Measurements from ENCODE around the gene GRM4.

The GRM4 gene

DNA sequence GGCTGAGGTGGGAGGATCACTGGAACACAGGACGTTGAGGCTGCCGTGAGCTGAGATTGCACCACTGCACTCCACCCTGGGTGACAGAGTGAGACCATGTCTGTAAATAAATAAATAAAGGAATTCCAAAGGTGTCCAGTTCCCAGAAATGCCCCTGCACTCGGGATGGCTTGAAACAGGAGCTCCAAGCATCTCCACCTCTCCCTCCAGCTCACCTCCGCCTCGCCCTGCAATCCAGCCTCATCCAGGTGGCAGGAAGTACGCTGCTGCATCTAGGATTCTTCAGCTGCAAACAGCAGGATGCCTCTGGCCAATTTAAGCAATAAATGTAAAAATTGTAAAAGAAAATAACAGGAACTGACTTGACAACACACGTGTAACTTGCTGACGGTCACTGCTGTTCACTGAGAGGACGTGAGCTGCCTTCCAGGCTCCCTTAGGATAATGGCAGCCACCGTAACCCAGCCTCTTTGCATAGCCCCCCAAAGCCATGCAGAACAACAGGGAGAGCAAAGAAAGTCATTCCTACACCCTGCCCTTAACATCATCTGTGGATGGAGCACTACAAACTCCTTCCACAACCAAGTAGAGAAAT lies 11.4 kb upstream of the GRM4 start:
- DNase-seq: no peak

DNA sequence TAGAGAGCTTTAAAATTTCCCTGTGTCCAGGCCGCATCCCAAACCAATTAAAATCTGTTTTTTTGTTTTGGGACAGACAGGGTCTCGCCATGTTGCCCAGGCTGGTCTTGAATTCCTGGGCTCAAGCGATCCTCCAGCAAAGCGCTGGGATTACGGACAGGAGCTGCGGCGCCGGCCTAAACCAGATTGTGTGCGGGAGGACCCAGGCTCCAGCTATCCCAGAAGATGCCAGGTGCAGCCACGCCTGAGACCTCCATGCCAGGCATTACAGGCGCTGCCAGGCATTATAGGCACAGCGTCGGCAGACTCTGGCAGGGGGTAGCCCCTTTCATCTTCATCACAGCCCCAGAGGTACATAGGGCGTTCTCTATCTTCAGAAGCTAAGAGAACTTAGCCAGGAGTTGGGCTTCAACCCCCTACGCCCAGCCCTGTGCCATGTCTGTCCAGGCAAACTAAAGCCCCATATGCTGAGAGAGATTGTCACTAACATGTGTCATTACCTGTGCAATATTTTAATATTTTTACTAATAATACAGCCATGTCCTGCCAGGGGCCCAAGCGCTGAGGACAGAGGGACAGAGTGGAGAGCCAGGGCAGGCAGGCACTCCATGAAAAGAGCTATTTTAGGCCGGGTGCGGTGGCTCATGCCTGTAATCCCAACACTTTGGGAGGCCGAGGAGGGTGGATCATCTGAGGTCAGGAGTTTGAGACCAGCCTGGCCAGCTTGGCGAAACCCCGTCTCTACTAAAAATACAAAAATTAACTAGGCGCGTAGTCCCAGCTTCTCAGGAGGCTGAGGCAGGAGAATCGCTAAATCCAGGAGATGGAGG lies 9.8 kb upstream of the GRM4 start:
- no peak for DNase-seq

DNA sequence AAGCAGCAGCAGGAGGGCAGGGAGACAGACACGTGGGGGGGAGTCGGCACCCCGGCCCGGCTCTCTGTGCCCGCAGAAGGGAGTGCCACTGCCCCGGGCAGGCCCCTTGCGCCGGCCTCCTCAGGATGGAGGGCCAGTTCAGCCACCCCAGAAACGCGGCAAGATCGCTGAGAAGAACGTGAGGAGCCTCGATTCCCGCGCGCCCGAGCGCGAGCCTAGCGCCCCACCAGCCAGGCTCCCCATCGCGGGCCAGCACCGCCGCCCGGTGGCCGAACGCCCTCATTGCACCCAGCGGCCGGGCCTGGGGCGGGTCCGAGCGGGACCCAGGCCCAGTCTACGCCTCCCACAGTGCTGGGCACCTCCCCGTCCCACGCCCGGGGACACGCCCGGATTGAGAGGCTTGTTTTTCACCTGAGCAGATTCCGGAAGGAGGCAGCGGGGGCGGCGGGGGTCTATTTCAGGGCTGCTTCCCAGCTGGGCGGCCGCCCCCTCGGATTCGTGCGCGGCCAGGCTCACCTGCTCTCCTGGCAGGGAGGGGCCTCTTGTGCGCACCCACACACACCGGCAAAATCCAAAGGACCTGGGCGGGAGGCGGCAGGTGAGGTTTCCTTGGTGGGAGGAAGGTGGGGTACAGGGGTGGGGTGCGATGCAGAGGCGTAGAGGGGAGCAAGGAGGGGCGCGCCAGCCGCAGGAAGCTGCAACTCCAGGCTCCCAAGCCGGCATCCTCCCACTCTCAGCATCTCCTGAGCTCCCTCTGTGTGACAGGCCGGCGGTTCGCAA lies 9.0 kb upstream of the GRM4 start:
- DNase-seq: peak; percentile 43 to 80 (median 66)

DNA sequence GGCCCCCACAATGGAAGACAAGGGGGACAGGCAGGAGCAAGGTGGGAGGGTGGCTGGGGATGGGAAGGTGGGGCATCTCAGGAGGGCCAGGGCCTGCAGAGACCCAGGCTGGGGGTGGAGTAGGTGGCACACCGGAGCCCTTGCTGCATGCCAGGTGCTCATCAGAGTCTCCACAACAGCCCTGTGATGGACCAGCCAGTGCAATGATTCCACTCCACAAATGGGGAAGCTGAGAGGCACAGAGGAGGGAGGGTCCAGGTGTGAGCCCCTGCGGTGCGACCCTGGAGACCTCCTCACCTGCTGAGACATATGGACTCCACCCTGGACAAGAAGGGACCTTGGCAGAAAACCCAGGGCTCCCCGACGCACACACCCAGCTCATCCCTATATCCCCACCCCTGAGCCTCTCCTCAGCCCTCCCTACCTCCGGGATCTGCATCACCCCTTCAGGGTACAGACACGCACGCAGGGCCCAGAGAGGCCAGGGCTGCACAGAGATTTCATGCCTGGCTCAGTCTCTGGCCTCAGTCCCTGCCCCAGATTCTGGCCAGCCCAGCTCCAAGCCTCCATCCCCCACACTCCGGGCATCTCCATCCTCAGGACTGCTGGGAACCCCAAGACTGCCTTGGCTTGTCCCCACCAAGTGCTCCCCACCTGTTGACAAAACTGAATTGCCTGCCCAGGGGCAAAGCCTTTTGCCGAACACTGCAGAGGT lies 7.1 kb upstream of the GRM4 start:
- DNase-seq: no peak

DNA sequence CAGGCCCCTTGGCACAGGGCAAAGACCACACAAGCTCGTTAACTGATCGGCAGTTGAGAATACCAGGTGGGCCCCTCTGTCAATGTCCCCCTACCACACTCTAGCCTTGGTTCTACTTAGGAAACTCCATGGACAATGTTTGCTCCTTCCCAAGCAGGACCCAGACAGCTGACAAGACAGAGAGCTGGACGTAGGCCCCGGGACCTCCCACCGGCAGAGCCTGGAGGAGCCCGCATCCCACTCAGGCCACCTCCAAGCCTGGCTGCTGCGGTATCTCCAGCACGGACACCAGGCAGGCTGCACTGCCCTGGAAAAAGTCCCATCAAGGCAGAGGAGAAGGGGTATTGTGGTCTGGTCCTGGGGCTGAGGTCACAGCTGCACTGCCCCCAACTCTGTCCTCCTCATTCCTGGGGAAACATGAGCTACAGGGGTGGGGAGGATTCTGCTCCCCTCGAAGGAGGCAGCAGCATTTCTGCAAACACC lies 6.2 kb upstream of the GRM4 start:
- no peak for DNase-seq

DNA sequence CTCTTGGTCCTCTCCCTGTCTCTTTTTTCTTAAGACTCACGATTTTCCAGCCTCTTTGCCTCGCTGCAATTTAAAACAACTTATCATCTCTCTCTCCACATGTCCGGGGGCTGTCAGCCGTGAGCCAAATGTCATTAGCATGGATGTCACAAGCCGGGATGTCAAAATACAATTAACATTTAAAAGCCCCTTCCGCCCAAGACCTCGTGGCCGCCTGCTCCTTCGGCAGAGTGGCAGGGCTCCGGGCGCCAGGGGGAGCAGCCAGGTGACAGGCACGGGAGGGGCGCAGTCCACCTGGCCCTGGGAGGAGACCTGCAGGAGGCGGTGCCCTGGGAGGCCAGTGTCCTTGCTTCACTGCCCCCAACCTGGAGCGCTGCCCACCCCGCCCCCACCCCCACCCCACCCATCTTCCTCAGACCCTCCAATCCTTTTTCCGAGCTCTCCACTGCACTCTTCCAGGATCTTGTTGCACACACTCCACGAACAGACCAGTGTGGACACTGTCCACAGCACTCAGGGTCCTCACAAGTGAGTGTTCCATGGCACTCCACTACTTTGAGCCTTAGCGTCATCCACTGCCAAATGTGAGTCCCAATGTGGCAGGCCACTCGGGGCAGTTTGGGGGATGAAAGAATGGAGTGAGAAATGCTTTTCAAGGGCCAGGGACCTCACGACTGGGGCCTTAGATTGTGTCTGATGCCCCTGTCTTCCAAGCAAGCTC lies 5.6 kb upstream of the GRM4 start:
- no peak for DNase-seq

DNA sequence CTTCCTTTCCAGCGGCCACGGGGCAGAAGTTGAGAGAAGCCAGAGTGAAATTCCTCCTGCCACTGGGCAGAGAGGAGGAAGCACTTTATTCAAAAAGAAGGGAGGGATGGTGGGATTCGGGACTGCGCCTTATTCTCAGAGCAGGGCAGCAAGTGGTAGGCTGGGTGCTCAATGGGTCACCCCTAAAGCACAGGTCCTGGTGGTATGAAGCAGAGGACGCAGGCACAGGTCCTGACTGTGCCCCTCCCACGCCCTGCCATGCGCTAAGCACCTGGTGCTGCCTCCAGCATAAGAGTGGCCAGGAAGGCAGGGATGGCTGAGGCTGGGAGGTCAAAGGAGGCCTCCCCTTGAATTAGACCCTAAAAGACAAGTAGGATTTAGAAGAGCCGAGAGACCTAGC lies 4.9 kb upstream of the GRM4 start:
- no peak for DNase-seq

DNA sequence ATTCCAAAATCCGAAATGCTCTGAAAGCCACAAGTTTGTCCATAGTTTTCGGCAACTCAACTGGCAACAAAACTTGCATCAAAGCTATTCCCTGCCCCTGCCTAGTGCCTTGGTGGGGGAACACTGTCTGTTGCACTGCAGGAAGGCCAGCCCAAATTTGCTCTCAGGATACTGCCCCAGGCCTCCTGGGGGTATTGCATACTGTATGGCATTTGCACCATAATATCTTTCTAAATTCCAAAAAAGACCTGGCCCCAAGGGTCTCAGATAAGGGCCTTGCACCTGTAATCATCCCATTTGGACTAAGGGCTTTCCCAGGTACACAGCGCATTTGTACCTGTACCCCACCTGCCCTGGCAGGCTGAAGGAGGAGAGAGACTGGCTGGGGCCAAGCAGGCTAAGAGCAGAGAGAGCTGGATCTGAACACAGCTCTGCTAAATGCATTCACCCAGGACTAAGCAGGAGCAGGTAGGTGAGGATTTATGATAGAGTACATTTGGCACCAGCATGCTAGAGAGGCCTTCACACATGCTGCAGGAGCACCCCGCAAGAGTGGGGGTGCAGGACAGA lies 4.0 kb upstream of the GRM4 start:
- DNase-seq: no peak

DNA sequence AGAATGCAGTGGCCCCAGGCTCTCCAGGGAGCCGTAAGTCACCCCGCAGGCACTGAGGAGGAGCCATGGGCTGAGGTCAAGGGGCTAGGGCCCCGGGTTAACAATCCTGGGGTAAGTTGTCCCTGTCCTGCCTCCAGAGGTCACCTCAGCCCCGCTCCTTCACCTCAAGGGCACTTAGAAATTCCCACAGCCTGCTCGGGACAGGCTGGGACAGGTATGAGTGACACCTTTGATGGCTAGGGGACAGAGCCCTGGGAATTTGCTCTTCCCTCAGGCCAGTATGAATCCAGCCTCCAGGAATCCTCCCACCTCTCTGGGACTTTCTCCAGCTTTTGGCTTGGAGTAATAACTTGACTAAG lies 3.5 kb upstream of the GRM4 start:
- no peak for DNase-seq

DNA sequence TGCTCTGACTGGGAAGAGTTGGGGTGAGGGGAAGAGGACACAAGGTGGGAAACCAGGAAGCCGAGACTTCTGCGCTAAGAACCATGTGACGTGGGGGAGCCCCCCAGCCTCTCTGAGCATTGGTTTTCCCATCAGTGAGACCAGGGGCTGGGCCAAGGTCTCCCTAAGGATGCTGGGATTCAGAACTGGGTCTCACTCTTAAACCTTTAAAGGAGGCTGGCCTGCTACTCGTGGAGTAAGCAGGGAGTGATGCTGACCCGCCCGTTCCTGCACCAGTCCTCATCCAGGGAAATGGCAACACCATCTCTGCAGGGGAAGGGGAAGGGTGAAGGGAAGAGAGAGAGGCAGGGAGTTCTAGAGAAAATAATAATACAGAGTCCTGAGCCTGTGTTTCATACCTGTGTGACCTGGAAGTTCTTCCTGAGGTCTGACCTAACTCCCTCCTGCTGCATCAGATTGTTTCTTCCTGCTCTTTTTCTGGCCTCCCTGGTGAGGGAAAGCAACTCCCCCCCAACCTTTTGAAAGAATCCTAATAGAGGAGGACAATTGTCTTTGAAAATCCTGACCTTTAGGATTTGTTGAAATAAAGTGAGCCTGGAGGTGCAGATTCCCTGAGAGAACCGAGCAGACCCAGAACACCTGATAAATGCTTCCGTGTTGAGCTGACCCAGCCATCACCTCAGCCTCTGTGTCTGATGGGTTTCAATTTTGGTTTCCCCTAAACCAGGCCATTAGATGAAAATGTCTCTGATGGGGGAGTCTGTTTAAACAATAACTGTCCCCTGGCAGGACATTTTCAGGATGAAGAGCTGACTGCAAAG lies 3.0 kb upstream of the GRM4 start:
- no peak for DNase-seq

DNA sequence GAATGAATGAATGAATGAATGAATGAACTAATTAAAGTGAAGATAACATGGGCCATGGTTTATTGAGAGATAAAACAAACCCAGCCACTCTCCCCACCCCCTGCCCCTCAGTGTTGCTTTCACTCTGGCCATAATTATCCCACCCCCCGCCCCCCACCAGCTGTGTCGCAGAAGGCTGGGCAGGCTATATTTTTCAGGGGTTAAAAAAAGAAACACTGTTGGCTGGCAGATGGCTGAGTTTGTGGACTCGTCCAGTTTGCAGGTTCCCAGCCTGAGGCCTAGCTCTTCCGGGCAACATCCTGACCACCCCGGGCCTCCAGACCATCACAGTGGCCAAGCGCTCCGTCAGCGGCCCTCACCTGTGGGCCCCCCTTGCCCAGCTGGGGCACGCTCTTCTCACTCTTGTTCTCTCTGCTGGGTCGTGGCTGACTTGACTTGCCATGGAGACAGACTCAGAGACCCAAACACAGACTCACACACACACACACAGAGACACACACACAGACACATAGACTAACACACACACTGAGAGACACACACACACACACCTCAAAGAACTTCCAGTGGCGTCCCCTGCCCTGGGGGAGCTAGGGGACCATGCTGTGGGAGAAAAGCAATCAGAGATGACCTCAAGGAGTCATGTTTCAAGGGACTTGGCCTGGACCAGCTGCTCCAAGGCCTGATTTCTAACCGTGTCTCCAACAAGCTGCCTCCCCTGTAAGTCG lies 2.2 kb upstream of the GRM4 start:
- DNase-seq: no peak

DNA sequence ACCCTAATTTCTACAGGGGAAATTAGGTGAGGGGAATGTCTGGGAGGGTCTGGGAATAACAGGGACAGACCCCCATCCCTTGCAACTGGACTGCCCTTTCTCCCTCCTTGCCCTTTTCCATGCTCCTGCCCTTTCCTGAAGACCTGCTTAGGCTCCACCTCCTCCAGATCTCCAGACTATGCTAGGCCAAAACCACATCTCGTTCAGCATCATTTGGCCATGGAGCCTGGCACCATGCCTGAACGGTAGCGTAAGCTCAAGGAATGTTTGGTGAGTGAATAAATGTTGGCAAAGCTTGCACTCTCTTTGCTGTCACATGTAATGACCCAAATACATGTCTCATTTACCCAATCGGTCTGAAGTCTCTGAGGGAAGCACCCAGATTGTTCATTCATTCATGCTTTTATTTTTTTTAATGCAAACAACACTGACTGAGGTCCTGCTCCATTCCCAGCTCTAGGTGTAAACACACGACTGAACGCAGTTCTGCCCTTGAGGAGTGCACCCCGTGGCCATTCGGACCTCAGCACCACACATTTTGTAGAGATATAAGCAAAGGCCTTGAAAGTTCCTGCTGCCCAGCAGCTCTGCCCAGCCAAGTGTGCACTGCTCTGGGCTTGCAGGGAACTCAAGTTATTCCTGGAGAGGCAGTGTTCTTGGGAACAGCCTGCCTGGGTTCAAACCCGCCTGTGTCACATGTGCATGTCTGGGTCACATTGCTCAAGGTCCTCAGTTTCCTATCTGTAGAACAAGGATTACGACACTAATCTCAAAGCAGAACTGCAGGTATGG lies 1.1 kb upstream of the GRM4 start:
- no peak for DNase-seq

DNA sequence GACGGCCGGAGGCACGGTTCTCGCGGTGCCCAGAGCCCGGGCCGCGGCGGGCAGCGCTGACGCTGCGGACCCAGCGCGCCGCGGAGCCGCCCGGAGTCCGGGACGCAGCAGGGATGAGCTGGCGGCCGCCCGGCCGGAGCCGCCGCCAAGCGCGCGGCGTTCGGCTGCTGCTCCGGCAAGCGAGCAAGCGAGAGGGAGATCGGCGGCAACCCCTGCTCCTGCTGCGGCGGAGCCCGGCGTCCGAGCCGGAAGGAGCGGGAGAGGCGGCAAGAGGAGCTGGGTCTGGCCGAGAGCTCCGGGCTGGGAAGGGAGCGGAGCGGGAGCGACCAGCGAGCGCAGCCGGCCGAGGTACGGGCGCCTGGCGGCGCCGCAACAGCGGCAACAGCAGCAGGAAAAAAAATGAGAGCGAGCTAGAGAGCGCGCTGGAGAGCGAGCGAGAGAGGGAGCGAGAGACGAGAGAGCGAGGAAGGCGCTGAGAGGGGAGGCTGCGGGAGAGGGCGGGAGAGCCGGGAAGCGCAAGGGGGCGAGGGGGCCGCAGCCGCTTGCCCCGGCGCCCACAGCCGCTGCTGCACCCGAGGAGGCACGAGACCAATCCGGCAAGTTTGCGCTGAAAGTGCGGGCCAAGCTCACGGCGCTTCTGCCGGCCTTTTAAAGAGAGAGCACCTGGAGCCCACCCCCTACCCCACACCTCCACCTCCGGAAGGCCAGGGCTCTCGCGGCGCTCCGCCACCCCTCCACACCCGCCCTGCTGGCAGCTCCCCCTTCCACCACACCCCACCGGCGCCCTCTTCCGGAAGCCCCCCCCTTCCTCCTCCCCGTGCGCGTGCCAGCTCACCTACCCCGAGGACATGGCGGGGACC lies 496 bp downstream of the GRM4 start:
- peak in 2 of 3 donors; percentile 16 to 43 for DNase-seq

DNA sequence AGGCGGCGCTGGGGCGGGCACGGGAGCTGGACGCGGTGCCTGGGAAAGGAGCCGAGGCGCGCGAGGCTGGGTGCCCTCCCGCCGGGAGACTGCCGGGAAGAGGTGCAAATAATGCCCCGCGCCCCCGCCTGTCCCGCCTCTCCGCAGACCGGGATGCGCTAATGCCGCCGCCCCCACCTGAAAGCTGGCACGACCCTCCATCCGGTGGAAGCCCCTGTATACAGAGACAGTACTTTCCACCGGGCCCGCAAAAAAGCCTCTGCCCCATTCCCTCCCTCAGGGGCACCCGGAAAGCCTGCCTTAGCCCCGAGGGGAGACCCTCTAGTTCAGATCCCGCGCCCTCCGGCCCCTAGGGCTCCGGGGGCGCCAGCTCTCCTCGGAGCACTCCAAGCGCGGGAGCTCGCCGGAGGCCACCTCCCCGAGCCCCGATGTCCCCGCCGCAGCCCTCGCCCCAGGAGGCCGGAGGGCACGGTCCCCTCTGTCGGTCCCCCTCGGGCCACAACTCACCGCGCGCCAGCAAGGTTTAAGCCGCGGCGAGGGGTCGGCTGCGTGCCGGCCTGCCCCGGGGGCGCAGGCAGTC lies 1.2 kb downstream of the GRM4 start:
- DNase-seq: no peak

DNA sequence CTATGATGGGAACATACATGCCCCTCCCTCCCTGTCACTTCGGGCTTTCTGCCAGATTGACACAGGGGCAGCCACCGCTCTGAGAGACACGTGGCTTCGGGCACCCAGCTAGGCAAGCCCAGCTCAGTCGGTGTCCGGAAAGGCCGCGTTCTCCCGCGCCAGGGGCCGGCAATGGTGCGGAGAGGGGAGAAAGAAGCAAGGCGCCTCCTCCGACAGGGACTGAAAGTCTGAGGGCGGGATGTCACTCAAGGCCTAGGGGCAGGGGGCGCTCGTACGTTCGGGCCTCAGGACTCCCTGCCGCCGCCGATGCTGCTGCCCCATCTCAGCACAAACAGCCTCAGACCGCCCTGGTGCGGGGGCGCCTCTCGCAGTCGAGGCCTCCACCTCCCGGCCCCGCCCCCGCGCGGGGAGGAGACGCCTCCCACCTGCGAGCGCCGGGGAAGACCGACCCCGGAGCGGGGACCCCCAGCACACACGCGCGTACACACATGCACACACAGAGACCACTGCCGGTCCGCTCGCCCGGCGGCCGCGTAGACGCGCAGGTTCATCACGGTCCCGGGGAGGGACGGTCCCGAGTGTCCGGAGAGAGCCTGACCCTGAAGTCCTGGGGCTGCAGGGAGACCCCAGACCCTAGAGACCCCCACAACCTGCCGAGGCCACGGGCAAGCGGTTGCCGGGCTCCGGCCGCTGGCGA lies 1.9 kb downstream of the GRM4 start:
- DNase-seq: peak in 1 of 3 donors; percentile 27

DNA sequence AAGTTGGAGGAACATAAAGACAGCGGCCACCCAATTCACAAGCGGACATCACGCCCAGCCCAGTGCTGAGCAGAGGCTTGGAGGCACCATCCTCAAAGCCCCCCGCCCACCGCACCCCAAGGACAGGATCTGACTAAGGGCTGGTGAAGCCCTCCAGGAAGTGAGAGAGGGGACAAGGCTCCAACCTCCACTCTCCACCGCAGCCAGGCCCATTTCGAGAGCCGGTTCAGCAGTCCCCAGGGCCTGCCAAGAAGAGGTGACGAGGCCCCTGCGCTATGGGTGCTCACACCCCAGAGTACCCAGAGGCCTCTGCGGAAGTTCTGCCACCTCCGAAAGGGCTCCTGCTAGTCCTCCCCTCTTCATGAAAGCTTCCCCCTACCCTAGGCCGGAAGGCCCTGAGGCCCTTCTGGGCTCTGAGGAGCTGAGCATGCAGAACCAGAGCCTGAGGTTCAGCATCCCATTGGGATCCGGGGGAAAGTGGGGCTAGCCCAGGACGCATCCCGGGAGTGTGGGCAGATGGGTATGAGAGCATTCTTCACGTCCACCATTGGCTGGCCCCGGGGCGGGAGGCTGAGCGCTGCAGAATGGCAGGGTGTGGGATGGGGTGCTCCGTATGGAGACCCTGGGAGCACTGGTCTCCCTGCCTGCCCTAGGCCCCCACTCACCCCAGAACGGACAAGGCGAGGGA lies 2.5 kb downstream of the GRM4 start:
- DNase-seq: no peak
